ENCODE measurements around the gene CRACR2B.
A peak's percentile ranks its signal among the peaks of the same experiment; 100 is the strongest.

Gene CRACR2B

DNA sequence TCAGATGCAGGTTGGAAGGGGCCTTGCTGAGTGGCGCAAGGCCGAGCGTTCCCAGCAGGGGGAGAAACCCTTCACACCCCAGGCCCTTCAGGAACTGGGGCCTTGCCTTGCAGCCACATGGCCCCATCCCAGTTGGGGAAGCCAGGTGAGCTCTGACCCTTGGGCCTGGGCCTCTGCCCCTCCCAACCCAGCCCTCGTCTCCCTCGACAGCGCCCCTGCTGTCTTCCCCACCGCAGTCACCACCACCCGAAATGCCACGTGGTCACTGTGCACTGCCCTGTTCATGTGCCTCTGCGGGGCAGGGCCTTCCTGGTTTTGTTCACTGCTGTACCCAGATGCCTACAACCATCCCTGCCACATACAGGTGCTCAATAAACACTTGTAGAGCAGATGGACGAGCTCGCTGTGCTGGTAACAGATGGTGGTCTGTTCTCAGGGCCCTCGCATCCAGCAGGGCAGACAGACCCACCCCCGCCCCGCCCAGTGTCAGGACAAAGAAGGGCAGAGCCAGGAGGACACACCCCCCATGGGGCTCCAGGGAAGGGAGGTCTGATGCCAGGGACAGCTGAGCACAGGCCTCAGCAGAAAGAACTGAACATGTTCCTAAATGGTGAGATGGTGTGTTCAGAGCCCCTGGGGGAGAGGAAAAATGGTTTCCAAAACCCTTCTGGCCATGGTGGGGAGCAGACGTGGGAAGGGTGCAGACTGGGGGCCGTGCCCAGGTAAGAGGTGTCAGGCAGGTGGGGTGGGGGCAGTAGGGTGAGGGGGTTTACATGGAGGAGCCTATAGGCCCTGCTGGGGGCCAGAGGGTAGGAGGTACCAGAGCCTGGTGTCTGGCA lies 10.9 kb downstream of the CRACR2B start (continued):
- no peak for TF ChIP-seq ZNF626 (tag by site-specific recombination; IDR thresholded peaks at IDR 0.05)
- no peak for TF ChIP-seq ZNF211 (tag by site-specific recombination; IDR thresholded peaks at IDR 0.05; ENCODE audit: low read depth)
- no peak for TF ChIP-seq EGR2 (tag by site-specific recombination; IDR thresholded peaks at IDR 0.05; ENCODE audit: low read depth)
- TF ChIP-seq, protein P1, sequence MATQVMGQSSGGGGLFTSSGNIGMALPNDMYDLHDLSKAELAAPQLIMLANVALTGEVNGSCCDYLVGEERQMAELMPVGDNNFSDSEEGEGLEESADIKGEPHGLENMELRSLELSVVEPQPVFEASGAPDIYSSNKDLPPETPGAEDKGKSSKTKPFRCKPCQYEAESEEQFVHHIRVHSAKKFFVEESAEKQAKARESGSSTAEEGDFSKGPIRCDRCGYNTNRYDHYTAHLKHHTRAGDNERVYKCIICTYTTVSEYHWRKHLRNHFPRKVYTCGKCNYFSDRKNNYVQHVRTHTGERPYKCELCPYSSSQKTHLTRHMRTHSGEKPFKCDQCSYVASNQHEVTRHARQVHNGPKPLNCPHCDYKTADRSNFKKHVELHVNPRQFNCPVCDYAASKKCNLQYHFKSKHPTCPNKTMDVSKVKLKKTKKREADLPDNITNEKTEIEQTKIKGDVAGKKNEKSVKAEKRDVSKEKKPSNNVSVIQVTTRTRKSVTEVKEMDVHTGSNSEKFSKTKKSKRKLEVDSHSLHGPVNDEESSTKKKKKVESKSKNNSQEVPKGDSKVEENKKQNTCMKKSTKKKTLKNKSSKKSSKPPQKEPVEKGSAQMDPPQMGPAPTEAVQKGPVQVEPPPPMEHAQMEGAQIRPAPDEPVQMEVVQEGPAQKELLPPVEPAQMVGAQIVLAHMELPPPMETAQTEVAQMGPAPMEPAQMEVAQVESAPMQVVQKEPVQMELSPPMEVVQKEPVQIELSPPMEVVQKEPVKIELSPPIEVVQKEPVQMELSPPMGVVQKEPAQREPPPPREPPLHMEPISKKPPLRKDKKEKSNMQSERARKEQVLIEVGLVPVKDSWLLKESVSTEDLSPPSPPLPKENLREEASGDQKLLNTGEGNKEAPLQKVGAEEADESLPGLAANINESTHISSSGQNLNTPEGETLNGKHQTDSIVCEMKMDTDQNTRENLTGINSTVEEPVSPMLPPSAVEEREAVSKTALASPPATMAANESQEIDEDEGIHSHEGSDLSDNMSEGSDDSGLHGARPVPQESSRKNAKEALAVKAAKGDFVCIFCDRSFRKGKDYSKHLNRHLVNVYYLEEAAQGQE (tag by site-specific recombination; IDR thresholded peaks at IDR 0.05), result no peak
- peak; percentile 78 for TF ChIP-seq KLF1 (tag by site-specific recombination; IDR thresholded peaks at IDR 0.05)
- TF ChIP-seq GLIS2 (tag by site-specific recombination; IDR thresholded peaks at IDR 0.05), result peak; percentile 45
- no peak for TF ChIP-seq ZBTB1 (tag by site-specific recombination; IDR thresholded peaks at IDR 0.05)
- TF ChIP-seq ZNF146 (tag by site-specific recombination; IDR thresholded peaks at IDR 0.05), result no peak
- peak; percentile 91 for TF ChIP-seq KLF10 (tag by site-specific recombination; IDR thresholded peaks at IDR 0.05)
- no peak for TF ChIP-seq ZNF544 (tag by site-specific recombination; IDR thresholded peaks at IDR 0.05)
- peak; percentile 76; the same call in 1 of the 2 replicates for TF ChIP-seq KLF7 (tag by site-specific recombination; IDR thresholded peaks at IDR 0.05; ENCODE audit: borderline replicate concordance)
- TF ChIP-seq, protein P2, sequence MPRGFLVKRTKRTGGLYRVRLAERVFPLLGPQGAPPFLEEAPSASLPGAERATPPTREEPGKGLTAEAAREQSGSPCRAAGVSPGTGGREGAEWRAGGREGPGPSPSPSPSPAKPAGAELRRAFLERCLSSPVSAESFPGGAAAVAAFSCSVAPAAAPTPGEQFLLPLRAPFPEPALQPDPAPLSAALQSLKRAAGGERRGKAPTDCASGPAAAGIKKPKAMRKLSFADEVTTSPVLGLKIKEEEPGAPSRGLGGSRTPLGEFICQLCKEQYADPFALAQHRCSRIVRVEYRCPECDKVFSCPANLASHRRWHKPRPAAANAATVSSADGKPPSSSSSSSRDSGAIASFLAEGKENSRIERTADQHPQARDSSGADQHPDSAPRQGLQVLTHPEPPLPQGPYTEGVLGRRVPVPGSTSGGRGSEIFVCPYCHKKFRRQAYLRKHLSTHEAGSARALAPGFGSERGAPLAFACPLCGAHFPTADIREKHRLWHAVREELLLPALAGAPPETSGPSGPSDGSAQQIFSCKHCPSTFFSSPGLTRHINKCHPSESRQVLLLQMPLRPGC (tag by site-specific recombination; IDR thresholded peaks at IDR 0.05), result no peak
- TF ChIP-seq ZSCAN23 (tag by site-specific recombination; IDR thresholded peaks at IDR 0.05), result no peak
- peak; percentile 30; the same call in 1 of the 2 replicates for TF ChIP-seq ZIC2 (tag by site-specific recombination; IDR thresholded peaks at IDR 0.05)
- TF ChIP-seq, protein P3, sequence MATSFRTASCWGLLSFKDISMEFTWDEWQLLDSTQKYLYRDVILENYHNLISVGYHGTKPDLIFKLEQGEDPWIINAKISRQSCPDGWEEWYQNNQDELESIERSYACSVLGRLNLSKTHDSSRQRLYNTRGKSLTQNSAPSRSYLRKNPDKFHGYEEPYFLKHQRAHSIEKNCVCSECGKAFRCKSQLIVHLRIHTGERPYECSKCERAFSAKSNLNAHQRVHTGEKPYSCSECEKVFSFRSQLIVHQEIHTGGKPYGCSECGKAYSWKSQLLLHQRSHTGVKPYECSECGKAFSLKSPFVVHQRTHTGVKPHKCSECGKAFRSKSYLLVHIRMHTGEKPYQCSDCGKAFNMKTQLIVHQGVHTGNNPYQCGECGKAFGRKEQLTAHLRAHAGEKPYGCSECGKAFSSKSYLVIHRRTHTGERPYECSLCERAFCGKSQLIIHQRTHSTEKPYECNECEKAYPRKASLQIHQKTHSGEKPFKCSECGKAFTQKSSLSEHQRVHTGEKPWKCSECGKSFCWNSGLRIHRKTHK (tag by site-specific recombination; IDR thresholded peaks at IDR 0.05), result no peak
- peak; percentile 61 for TF ChIP-seq SP3 (tag by site-specific recombination; IDR thresholded peaks at IDR 0.05)

DNA sequence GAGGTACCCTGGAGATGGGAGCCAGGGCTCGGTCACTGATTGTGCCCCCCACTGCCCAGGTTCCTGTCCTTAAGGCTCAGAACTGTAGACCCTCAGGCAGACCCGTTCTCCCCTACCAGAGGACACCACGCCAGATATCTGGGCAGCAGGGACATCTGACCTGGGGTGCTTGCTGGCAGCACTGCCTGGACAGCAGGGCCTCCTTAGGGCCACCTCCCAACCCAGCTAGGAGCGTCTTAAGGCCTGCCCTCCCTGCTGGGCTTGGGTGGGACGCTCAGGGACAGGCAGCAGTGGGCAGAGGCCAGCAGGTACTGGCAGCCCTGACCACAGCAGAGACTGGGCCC lies 11.5 kb downstream of the CRACR2B start:
- H3K4me1 ChIP-seq (ENCODE audit: control insufficient read depth, insufficient read depth, low read length), result no peaks in the 10 kb centered on the region; the same call in 1 of the 2 replicates
- TF ChIP-seq ZBTB21 (tag by site-specific recombination; IDR thresholded peaks at IDR 0.05), result no peak
- no peak for TF ChIP-seq ZBTB20 (tag by site-specific recombination; IDR thresholded peaks at IDR 0.05)
- POLR2A ChIA-PET, result interaction anchor here (6.9 to 15.0 kb wide), 2 partner anchors 8 to 23 kb away, joined by 70 to 202 read pairs; partner anchors contain the start of genes CD151, CRACR2B and PNPLA2
- no peak overlapping the region for H3K27ac ChIP-seq (ENCODE audit: extremely low read depth, low read depth, low read length)
- H3K36me3 ChIP-seq (ENCODE audit: control insufficient read depth in 2 of 2, insufficient read depth in 1 of 2, low read length in 2 of 2), result peaks cover 0 to 63% of the 10 kb centered on the region in 2 experiments; a peak in 1 of 3 replicates
- no peaks in the 10 kb centered on the region for H3K9me3 ChIP-seq (ENCODE audit: control insufficient read depth, insufficient read depth, low read depth, low read length)
- CTCF ChIA-PET, result interaction anchor here (0.7 kb wide), 2 partner anchors 9 to 35 kb away, joined by 3 read pairs; no protein-coding TSS in a partner anchor
- no peak overlapping the region for H3K4me3 ChIP-seq (ENCODE audit: low read depth, low read length)

All from HEK293 (cell line).